ENCODE data around the gene DEAF1. TPM values are rescaled to one million over a fixed set of nuclear protein-coding genes. Genes with fewer than 3 reads are reported as not detected.
A peak's percentile ranks its signal among the peaks of the same experiment; 100 is the strongest.

The DEAF1 gene
- total and polyA plus RNA-seq, 2 experiments from 2014 or later = 88.6 to 90.0 TPM

DNA sequence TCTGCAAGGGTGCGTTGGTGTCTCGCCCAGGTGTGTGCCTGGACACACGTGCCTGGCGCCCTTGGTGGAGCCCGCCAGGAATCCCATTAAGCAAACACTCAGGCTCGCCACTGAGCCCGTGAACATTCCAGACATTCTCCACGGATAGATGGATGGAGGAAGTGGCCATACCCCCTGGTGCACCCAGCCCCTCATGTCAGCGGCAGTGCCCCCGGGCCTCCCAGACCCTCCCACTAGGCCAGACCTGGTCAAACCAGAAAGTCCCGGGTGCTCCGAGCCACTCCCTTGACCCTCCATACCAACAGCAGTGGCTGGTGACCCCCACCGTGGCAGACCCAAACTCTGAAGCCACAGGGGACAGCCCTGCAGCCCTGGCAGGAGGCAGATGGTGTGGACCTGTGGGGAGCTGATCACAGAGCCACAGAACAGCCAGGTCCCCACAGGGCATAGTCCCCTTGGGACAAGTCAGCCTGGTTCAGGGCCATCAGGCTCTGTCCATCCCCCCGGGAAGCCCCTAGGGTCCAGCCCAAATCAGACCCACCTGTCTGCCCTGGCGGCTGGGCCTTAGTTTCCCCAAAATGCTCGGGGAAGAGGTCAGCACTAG is 12.9 kb upstream of the DEAF1 start:
- no peak overlapping the region for H3K4me3 ChIP-seq
- H3K27ac ChIP-seq = no peak overlapping the region
- peaks cover 16% of the 10 kb centered on the region for H3K27me3 ChIP-seq

GRCh38 chr11:706957-707816 is 12.2 kb upstream of the DEAF1 start:
- Histone ChIP-seq H3K4me3 (no peak overlapping the region), H3K36me3 (no peaks in the 10 kb centered on the region), H3K9me3 (ENCODE audit: low read depth) (no peaks in the 10 kb centered on the region), H3K27ac (no peak overlapping the region), H3K27me3 (peaks cover 16% of the 10 kb centered on the region), H3K4me1 (ENCODE audit: low read depth) (peaks cover 13% of the 10 kb centered on the region)
- no peak for DNase-seq (ENCODE audit: low read depth in 1 of 2, low spot score in 1 of 2)
- TF ChIP-seq, protein P1, sequence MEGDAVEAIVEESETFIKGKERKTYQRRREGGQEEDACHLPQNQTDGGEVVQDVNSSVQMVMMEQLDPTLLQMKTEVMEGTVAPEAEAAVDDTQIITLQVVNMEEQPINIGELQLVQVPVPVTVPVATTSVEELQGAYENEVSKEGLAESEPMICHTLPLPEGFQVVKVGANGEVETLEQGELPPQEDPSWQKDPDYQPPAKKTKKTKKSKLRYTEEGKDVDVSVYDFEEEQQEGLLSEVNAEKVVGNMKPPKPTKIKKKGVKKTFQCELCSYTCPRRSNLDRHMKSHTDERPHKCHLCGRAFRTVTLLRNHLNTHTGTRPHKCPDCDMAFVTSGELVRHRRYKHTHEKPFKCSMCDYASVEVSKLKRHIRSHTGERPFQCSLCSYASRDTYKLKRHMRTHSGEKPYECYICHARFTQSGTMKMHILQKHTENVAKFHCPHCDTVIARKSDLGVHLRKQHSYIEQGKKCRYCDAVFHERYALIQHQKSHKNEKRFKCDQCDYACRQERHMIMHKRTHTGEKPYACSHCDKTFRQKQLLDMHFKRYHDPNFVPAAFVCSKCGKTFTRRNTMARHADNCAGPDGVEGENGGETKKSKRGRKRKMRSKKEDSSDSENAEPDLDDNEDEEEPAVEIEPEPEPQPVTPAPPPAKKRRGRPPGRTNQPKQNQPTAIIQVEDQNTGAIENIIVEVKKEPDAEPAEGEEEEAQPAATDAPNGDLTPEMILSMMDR (IDR thresholded peaks at IDR 0.05; ENCODE audit: low read depth, low read length) = no peak

More for the DNA sequence above, 12.9 kb upstream of the DEAF1 start:
- DNase-seq (ENCODE audit: low read depth in 1 of 2, low spot score in 1 of 2) = peak in 1 of 2 donors; percentile 25
- Histone ChIP-seq H3K9me3 (ENCODE audit: low read depth) (no peaks in the 10 kb centered on the region), H3K36me3 (no peaks in the 10 kb centered on the region), H3K4me1 (ENCODE audit: low read depth) (peaks cover 13% of the 10 kb centered on the region)
- TF ChIP-seq, protein P1 (IDR thresholded peaks at IDR 0.05; ENCODE audit: low read depth, low read length) = no peak

DNA sequence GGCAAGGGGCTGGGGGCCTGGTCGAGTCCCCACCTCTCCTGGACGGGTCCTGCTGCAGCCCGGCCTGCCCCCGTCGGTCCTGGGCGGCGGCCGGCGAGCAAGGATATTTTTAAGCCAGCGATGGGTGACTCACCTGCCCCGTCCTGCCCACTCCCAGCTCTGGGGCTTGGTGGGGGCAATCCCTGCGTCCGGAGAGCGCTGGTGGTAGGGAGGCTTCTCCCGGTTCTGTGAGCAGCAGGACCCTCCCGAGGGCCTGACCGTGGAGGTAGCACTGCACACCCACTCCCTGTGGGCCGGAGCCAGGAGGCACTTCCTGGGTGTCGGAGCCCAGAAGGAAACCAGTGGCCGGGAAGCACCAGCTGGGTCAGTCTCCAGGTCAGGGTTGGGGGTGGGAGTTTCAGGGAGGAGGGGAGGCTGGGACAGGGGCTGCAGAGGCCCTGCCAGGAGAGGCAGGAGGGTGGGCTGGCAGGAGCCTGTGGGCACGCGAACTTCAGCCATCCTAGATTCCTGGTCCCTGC is 11.5 kb upstream of the DEAF1 start:
- H3K36me3 ChIP-seq = no peaks in the 10 kb centered on the region
- DNase-seq (ENCODE audit: low read depth in 1 of 2, low spot score in 1 of 2) = peak in 1 of 2 donors; percentile 22
- no peak overlapping the region for H3K27ac ChIP-seq
- H3K27me3 ChIP-seq = peaks cover 16% of the 10 kb centered on the region
- peaks cover 13% of the 10 kb centered on the region for H3K4me1 ChIP-seq (ENCODE audit: low read depth)
- H3K4me3 ChIP-seq = peak overlapping the region; percentile 31
- TF ChIP-seq, protein P1 (IDR thresholded peaks at IDR 0.05; ENCODE audit: low read depth, low read length) = no peak
- no peaks in the 10 kb centered on the region for H3K9me3 ChIP-seq (ENCODE audit: low read depth)

- Histone ChIP-seq H3K4me3 (peak within 1 kb of the TSS; percentile 31), H3K36me3 (no peaks in the 10 kb centered on the region), H3K27ac (no peak within 1 kb of the TSS), H3K9me3 (ENCODE audit: low read depth) (no peaks in the 10 kb centered on the region), H3K4me1 (ENCODE audit: low read depth) (peaks cover 13% of the 10 kb centered on the region), H3K27me3 (peaks cover 16% of the 10 kb centered on the region)
- no peak for DNase-seq (ENCODE audit: low read depth in 1 of 2, low spot score in 1 of 2)
- TF ChIP-seq, protein P1 (IDR thresholded peaks at IDR 0.05; ENCODE audit: low read depth, low read length) = no peak
Measured at GRCh38 chr11:705646-706438, 10.8 kb upstream of the DEAF1 start, which contains the start of gene EPS8L2. TSS of gene EPS8L2 (plus strand) at chr11:706231. CDS start at chr11:709408, 3,177 bp downstream.

Measured in cardiac muscle cell (in vitro differentiated cells and primary cell).